HG02763 (cell line): Measurements from ENCODE around the gene BTN1A1.
A peak's percentile ranks its signal among the peaks of the same experiment; 100 is the strongest.
"Not testable (repeated sequence)": the region's sequence is repeated elsewhere in the genome, so short reads cannot be mapped to it uniquely, and the experiment has no call there.

Source experiments
- ATAC-seq: cut with Tn5 transposase; IDR thresholded peaks from one replicate; pipeline ENCODE4 v1.9.1; 2021; ENCODE audit warnings: mild to moderate bottlenecking, moderate library complexity; ENCODE audit not compliant: unreplicated experiment

BTN1A1 gene

GRCh38 chr6:26507658-26508057 lies 7.6 kb downstream of the BTN1A1 start:
- no peak for ATAC-seq

GRCh38 chr6:26511033-26511432 lies 10.9 kb downstream of the BTN1A1 start:
- not testable (repeated sequence) for ATAC-seq

DNA sequence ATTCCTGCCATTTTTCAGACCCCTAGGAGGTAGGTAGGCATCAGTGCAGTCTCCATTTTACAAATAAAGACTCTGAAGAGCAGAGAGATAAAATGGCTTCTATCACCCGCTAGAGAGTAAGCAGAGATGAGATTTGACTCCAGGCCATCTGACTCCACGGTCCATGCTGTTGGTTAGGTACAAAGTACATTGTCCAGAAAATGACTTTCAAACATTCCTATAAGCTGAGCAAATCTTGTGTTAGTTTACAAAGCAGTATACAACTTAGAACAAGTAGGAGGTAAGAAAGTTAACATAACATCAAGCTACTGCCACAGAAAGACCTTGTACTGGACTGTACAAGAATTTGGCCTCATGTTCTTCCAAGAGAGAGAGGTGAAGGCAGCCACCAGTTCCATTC lies 14.9 kb downstream of the BTN1A1 start:
- no peak for ATAC-seq

DNA sequence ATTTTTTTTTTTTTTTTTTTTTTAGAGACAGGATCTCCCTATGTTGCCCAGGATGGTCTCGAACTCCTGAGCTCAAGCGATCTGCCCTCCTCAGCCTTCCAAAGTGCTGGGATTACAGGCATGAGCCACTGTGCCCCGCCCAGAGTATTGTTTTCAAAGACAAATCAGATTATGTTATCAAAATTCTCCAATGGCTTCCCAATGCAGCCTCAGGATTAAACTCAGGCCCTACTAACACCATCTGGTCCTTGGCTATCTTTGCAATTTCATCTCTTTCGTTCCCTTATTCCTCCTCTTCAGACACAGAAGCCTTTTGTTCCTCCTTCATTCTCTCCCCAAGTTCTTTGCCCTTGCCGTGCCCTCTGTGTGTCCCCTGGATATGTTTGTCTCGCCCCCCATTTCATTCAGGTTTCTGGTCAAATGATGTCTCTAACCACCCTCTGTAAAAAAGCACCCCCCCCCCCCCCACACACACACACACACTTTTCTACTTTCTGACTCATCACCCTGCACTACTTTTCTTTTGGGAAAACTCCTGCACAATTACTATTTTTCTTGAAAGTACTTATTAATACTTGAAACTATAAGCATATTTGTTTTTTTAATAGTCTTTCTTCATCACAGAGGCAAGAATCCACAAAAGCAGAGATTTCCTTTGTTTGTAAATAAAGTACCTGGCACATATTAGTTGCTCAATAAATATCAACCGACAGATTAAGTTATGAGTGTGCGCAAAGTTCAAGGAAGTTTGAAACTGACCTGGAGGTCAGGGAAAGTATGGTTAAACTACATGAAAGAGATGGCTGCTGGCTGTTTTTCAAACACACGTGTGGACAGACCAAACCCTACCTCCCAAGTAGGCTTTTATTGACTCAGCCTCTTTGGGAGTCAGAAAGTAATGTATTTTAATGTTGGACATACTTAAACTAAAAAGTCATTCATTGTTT lies 16.7 kb downstream of the BTN1A1 start:
- no peak for ATAC-seq

DNA sequence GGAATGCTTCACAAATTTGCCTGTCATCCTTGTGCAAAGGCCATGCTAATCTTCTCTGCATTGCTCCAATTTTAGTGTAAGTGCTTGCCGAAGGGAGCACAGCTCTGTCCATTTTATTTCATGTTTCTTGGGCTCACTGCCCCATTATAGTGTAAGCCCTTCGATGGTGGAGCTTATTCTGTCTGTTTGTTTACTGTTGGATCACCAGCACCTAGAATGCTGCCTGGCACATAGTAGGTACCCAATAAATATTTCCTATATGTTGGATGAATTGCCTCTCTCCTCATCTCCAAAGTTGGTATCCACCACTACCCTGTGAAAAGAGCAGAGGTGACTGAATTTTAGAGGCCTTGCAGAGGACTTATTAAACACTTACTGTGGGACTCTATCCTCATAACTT lies 19.3 kb downstream of the BTN1A1 start:
- no peak for ATAC-seq

DNA sequence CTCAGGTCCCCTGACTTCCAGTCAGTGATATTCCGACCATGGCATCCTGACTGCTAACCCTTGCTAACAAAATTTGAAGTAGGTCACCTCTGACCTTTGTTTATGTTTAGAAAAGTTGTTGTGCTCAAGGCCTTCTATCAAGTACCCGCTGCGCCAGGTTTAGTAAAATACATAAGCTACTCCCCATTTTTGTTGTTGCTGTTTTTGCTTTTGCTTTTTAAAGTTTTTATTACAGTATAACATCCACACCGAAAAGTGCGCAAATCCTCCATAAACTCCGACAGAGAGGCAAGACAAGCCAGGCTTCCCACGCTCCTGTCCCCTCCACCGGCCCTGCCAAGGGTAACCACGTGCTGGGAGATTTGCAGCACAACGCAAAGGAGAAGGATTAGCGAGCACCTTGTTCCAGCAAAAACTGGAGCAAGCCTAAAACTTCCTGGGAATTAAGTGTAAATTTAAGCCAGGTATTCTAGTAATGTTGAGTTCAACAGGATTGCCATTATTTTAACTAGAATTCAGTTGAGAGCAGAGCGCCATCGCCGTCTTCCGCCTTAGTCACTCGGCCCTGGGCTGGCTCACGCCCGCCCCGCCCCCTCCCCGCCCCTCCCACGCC lies 20.2 kb downstream of the BTN1A1 start:
- peak; percentile 36 for ATAC-seq

DNA sequence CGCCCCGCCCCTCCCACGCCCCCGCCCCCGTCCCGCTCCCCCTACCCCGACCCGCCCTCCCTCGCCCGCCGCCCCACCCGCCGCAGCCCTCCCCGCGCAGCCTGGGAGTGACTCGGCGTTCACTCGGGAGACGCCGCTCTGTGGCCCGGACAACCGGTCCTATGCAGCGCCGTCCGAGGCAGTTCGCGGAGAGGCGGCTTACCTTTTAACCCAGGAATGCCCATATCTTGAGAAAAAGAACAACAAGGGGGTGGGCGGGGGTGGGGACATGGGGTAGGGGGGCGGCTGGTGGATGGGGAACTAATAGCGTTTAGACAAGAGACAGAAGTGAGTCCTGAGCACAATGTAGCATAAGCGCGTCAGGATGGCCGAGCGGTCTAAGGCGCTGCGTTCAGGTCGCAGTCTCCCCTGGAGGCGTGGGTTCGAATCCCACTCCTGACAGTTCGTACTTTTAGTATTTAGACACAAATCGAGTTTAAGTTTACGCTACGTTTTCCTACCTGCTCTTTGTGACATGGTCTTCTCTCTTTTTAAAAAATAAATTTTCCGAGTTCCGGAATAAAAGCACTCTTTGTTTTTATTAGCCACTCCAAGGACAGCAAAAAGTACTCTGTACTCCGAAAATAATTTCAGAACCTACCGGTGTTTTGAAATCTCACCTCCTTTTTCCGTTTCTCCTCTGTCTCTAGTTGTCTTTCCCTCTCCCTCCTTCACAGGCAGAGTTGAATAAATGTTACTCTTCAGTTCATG lies 20.9 kb downstream of the BTN1A1 start:
- peak; percentile 55 for ATAC-seq

GRCh38 chr6:26521600-26522391 lies 21.7 kb downstream of the BTN1A1 start:
- ATAC-seq: peak; percentile 70

DNA sequence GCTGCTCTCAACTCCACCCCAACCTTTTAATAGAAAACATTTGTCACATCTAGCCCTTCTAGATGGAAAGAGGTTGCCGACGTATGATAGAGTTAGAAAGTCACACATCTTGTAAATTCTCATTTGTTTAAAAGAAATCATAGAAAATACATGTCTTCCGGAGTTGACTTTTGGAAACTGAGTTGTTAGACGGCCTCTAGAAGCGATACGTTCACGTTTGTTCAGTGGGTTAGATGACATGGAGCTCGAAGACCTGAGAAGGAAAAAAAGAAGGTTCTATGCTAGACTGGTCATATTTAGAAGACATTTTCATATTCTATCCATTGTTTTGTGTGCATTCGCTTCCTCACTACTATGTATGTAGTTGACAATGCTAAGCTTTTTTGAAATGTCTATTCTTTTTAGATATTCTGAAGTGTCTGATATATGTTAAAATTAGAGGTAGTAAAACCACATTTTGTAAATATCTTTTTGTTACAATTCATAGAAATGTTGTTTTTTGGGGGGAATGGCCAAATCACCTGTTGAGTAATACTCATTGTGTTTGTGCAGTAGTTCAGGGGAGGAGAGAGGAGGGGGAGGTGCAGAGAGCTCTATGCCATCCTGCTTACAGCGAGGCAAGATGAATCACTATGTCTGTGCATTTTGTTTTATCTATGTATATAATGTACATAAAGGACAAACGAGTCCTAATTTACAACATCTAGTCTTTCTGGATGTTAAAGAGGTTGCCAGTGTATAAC lies 22.6 kb downstream of the BTN1A1 start:
- not testable (repeated sequence) for ATAC-seq

DNA sequence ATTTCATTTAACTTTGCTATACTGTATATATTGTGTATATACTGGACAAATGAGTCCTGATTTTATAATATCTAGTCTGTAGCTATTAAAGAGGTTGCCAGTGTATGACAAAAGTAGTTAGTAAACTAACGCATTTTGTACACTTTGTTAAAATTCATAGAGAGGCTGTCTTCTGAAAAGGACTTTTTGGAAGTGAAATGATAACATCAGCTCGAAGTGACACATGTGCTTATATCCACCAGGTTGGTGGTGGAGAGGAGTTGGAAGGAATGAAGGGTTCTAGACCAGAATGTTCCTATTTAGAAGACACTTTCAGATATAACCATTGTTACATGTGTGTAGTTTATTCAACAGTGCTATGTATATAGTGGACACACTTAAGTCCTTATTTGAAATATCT lies 24.2 kb downstream of the BTN1A1 start:
- not testable (repeated sequence) for ATAC-seq

DNA sequence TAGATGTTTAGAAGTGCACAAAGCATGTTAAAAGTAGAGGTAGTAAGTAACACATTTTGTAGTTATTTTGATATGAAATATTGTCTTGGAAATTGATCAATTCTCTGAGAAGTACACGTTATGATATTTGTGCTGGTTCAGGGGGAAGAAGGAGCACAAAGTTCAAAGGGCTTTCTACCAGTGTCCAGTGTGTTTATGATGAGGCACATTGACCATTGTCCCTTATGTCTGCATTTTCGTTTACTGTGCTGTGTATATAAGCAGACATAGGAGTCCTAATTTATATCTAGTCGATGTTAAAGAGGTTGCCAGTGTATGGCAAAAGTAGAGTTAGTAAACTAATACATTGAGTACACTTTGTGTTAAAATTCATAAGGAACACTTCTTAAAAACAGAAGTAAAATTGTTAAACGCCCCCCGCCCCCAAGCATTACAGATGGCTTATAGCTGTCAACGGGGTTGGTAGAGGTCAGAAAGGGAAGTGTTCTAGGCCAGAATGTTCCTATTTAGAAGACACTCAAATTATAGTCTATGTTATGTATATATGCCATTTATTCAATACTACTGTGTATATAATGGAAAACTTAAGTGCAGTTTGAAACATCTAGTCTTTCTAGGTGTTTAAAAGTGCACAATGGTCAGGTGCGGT lies 24.7 kb downstream of the BTN1A1 start:
- no peak for ATAC-seq

- ATAC-seq: no peak
Observed at GRCh38 chr6:26525838-26526237, 25.7 kb downstream of the BTN1A1 start.

GRCh38 chr6:26526928-26527327 lies 26.8 kb downstream of the BTN1A1 start:
- no peak for ATAC-seq

DNA sequence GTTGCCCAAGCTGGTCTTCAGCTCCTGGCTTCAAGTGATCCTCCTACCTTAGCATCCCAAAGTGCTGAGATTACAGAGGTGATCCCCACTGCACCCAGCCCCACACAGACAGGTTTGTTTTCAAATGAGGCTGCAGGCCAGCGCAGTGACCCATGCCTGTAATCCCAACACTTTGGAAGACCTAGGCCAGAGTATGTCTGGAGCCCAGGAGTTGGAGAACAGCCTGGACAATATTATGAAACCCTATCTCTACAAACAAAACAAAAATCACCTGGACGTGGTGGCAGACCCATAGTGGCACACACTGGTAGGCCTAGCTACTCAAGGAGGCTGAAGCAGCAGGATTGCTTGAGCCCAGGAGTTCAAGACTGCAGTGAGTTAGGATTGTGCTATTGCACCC lies 30.1 kb downstream of the BTN1A1 start:
- ATAC-seq: no peak

GRCh38 chr6:26531897-26532296 lies 31.8 kb downstream of the BTN1A1 start:
- ATAC-seq: no peak

GRCh38 chr6:26532699-26533531 lies 32.8 kb downstream of the BTN1A1 start:
- peak; percentile 22 for ATAC-seq

- no peak for ATAC-seq
Observed at GRCh38 chr6:26533532-26533931, 33.4 kb downstream of the BTN1A1 start.

DNA sequence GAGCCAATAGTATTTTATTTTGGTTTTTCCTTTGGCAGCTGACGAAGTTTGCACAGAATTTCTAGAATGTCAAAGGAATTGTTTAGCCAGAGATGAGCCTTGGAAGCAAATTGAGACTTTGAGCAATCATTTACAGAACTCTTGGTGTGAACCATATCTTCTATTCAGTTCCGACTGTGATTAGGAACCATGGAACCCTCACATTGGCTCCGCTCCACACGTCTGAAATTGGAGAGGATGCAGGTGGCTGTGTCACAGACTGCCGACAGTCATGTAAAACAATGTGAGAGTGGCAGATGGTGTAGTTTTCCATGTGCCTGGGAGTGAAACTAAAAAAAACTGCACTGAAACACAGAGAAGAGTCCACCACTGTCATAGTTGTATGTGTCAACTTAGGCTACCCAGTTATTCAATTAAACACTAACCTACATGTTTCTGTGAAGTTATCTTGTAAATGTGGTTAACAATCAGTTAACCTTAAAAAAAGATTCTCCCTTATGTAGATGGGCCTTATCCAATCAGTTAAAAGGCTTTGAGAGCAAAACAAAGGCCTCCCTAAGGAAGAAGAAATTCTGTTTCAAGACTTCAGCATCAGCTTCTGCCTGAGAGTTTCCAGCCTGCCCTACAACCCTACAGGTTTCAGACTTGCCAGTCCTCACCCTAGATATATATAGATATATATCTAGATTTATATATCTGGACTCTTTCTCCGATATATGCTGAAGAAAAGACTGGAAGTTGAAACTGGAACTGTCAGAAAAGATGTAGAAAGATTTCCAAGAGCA lies 34.8 kb downstream of the BTN1A1 start:
- no peak for ATAC-seq
